CD4-positive, alpha-beta T cell treated with Interleukin-6 at 100 ng/mL for 8 hours (primary cell): ENCODE measurements around the gene CREBBP.
"Not testable (repeated sequence)": the region's sequence is repeated elsewhere in the genome, so short reads cannot be mapped to it uniquely, and the experiment has no call there.

Source experiments
- DNase-seq: peaks from one replicate; pipeline ENCODE4 v3.0.0-alpha.2; 2020; ENCODE audit warnings: mixed read lengths, low spot score

The CREBBP gene

DNA sequence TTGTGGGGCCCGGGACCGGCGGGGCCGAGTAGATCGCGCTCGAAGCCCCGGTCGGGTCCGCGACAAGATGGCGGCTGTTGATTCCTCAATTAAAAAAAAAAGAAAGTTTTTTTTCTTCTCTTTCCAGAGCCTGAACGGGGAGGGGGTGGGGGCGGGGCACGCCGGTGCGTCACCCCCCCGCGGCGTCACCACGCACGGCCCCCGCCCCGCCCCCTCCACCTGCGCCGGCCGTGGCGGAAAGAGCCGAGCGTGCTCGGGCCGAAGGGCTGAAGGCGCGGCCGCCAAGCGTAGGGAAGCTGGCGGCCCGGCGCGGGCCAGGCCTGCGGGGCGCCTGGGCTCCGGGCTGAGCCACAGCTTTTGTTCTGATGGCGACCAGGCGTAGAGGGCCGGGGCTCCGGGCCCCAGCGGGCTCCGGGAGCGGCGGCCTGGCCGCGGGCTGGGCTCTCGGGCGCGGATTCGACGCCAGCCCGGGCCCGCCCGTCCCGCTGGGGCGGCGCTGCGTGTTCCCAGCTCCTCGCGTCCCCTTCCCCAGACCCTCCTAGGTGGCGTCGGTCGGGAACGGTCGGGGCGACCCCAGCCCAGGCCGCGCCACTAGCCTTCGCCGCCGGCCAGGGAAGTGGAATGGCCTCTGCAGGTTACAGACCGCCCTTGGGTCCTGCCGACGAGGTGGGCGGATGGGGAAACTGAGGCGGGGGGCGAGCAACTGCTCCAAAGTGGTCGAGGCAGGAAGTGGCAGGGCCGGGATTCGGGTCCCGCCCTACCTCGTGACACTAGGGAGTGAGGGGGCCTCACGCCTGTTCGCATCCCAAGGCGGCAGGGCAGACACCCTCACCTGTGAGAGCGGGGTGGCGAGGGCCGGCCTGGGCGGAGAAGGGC, at the start of gene CREBBP:
Gene CREBBP, minus strand, starts transcription at position 91 of the 876 bp plus-strand sequence. CDS start 797 bp downstream, outside the sequence.
- peak; percentile 88 for DNase-seq

DNA sequence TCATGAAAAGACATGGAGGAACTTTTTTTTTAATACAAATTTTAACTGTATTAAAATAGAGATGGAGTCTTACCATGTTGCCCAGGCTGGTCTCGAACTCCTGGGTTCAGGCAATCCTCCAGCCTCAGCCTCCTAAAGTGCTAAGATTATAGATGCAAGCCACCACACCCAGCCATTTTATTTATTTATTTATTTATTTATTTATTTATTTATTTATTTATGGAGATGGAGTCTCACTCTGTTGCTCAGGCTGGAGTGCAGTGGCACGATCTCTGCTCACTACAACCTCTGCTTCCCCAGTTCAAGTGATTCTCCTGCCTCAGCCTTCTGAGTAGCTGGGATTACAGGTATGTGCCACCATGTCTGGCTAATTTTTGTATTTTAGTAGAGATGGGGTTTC, 46.6 kb upstream of the CREBBP start:
- not testable (repeated sequence) for DNase-seq

DNA sequence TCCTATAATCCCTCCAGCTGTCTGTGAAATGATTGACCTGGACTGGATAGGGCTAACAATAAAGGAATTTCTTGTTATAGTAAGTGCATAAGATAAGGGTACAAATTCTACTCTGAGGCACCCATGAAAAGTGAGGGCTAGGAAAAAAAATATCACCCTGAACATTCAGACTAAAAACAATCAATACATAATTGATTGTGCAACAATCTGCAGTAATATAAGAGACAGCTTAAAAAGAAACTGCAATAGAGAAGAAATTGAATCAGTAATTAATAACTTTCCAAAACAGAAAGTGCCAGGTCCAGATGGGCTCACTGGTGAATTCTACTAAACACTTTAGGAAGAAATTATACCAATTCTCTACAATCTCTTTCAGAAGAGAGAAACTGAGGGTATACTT, 44.2 kb upstream of the CREBBP start:
- no peak for DNase-seq

DNA sequence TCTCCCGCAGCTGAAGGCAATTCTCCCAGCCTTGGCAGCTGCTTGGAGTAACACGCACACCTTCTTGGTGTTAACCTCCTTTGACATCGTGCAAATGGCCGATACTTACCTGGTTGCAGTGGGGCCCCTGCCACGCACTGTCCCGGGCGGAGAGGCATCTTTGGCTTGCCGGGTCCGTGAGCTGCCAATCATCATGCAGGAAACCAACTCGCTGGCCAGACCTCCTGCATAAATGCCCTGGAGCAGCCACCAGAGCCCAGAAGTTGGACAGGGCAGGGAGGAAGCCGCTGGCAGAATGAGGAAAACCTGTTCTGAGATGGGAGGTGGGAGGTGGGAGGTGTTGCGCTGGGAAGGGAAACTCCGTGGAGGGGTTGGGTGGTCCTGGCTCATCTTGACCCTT, 41.7 kb upstream of the CREBBP start:
- DNase-seq, result no peak

- DNase-seq, result no peak
These were observed 39.7 kb upstream of the CREBBP start for GRCh38 chr16:3920206-3920605.

DNA sequence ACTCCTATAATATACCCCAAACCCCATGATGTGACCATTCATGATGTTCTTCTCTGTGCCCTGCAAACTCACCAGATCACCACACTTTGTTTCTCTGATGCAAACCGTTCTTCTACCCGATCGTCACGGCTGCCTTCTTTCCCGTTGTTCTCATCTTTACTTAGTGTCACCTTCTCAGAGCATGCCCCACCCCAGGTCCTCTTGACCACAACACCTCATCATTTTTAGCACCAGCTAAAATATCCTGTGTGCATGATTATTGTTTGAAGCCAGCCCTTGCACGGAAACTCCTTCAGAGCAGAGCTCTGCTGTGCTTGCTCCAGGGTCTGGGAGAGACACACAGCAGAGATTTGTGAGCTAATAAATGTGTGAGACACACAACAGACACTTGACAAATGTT, 38.9 kb upstream of the CREBBP start:
- no peak for DNase-seq

DNA sequence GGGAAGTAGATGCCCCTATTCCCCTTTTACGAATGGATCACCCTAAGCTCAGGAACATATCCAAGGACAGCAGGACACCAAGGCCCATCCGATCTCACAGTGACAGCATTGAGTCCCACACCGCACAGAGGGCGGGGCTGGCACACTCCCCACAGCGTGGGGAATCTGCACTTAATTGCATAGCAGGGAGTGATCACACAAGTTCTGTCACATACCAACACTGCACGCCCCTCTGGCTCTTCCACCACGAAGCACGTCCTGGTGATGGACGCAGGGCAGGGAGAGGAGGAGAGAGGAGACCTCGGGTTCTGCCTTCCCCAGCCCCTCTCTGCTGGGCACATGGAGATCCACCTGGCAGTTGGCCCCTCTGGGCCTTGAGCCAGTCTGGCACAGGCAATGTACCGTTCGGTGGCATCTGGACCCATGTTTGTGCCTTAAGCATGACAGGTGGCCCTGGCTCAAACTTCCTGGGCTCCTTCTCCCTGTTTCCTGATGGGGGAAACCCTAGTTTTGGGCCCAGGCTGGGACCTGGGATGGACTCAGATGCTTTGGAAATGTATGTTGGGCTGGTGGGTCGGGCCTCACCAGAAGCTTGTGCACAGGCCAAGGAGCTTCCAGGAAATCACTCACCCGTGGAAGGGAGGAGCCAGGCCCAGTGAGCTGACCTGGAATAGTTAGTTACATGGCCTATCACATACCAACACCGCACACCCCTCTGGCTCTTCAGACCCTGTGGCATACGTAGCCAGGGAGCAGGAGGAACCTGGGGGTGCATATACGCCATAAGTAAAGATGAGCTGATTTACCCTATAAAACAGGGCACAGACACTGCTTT, 35.1 kb upstream of the CREBBP start:
- no peak for DNase-seq

- no peak for DNase-seq
These were observed 32.4 kb upstream of the CREBBP start for GRCh38 chr16:3912897-3913296.

- DNase-seq, result no peak
These were observed 31.9 kb upstream of the CREBBP start for GRCh38 chr16:3912373-3912772.

DNA sequence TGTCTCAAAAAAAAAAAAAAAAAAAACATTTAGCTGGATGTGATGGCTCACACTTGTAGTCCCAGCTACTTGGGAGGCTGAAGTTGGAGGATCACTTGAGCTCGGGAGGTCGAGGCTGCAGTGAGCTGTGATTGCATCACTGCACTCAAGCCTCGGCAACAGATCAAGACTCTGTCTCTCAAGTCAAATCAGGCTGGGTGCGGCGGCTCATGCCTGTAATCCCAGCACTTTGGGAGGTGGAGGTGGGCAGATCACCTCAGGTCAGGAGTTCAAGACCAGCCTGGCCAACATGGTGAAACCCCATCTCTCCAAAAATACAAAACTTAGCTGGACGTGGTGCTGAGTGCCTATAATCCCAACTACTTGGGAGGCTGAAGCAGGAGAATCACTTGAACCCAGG, 31.2 kb upstream of the CREBBP start:
- DNase-seq, result not testable (repeated sequence)

- DNase-seq, result no peak
These were observed 29.5 kb upstream of the CREBBP start for GRCh38 chr16:3909791-3910583.

- DNase-seq, result no peak
These were observed 28.5 kb upstream of the CREBBP start for GRCh38 chr16:3908951-3909437.

- no peak for DNase-seq
These were observed 27.1 kb upstream of the CREBBP start for GRCh38 chr16:3907586-3907985.

GRCh38 chr16:3906363-3906762, 25.9 kb upstream of the CREBBP start:
- DNase-seq, result no peak

GRCh38 chr16:3904875-3905274, 24.4 kb upstream of the CREBBP start:
- DNase-seq, result no peak

DNA sequence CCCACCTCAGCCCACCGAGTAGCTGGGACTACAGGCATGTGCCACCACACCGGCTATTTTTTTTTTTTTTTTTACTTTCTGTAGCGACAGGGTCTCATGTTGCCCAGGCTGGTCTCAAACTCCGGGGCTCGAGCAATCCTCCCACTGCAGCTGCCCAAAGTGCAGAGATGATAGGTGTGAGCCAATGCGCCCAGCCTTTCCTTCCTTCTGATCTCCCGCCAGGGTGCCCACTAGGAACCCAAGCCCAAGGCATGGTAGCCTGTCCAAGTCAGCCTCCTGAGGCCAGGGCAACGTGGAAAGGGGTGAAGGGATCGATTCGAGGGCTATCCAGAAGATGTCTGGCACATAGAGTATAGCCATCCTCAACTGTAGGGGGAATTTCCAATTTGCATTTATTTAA, 9.6 kb upstream of the CREBBP start:
- no peak for DNase-seq

- DNase-seq, result no peak
These were observed 8.5 kb upstream of the CREBBP start for GRCh38 chr16:3889059-3889458.

- not testable (repeated sequence) for DNase-seq
These were observed 5.5 kb upstream of the CREBBP start for GRCh38 chr16:3885999-3886398.

DNA sequence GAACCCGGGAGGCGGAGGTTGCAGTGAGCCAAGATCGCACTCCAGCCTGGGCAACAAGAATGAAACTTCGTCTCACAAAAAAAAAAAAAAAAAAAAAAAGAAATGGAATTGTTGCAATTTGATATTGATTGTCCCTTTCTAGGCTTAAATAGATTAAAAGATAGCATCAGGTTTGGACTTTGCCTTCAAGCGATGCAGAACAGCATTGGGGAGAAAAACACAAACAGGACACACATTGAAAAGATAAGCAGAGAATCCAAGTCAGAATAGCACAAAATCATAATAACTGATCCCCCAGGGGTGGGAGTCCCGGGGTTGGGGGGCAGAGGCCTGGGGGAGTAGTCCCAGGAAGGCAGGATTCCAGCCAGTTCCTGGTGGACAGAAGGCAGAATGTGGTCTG, 3.9 kb upstream of the CREBBP start:
- no peak for DNase-seq

DNA sequence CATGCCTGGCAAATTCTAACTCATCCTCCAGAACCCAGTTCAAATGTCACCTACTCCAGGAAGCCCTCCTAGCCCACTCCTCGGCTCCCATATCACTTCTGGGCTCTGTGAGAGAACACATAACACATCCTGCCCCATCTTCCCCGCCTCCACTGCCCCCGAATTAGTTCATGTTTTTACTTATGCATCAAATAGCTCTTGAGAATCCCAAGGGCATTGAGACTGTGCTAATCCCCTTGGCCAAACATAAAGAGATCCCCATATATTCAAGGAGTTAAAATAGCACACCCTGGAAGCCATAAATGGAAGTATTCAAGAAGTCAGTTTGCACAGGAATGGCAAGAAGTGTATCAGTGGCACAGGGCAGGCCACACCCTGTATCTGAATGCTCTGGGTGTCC, 2.0 kb upstream of the CREBBP start:
- DNase-seq, result no peak

- DNase-seq, result no peak
These were observed 1.0 kb upstream of the CREBBP start for GRCh38 chr16:3881499-3881990.
